ENCODE data around the gene PKN2. TPM values are rescaled to one million over a fixed set of nuclear protein-coding genes. Genes with fewer than 3 reads are reported as not detected.
A peak's percentile ranks its signal among the peaks of the same experiment; 100 is the strongest.

The PKN2 gene
- total and polyA plus RNA-seq, 9 of the 15 experiments (the other 6 are each of a cell fraction or from before 2014, with no cell fraction given), result 4.5 to 25.3 (median 19.2) TPM

DNA sequence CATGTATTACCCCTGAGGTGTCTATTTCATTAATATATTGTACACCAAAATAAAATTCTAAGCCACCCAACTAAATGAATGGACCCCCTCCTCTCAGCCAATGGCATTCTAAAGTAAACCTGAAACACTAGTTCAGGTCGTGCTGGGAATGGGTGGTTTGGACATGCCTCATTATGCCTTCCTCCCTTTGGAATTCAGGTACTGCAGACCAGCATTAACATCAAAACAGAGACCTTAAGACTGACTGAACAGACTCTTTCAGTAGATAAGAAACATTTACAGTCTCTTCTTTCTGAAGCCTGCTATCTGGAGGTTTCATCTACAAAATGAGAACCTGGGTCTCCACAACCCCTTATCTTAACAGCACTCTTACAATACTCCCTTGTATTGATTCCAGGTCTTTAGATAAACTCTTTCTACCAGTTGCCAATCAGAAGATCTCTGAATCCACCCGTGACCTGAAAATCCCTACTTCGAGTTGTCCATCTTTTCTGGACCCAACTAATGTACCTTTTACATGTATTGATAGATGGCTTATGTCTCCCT is 93.6 kb downstream of the PKN2 start (continued):
- no peak for TF ChIP-seq BCL6 (CRISPR knock-in tag; IDR thresholded peaks at IDR 0.05)
- TF ChIP-seq RHOXF2B (CRISPR knock-in tag; conservative IDR thresholded peaks at IDR 0.05), result no peak
- TF ChIP-seq CLOCK (CRISPR knock-in tag; IDR thresholded peaks at IDR 0.05; ENCODE audit: borderline replicate concordance), result no peak
- TF ChIP-seq MAFK (IDR thresholded peaks at IDR 0.05; ENCODE audit: low read length), result no peak
- TF ChIP-seq, protein P1, sequence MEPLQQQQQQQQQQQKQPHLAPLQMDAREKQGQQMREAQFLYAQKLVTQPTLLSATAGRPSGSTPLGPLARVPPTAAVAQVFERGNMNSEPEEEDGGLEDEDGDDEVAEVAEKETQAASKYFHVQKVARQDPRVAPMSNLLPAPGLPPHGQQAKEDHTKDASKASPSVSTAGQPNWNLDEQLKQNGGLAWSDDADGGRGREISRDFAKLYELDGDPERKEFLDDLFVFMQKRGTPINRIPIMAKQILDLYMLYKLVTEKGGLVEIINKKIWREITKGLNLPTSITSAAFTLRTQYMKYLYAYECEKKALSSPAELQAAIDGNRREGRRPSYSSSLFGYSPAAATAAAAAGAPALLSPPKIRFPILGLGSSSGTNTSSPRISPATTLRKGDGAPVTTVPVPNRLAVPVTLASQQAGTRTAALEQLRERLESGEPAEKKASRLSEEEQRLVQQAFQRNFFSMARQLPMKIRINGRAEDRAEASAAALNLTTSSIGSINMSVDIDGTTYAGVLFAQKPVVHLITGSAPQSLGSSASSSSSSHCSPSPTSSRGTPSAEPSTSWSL (CRISPR knock-in tag; IDR thresholded peaks at IDR 0.05; ENCODE audit: borderline replicate concordance), result no peak
- TF ChIP-seq RCOR1 (IDR thresholded peaks at IDR 0.05; ENCODE audit: borderline replicate concordance in 1 of 2, low read depth in 2 of 2, low read length in 2 of 2), result peak in 1 of 2 experiments; percentile 47; a peak in 1 of 4 replicates
- no peak for TF ChIP-seq ZNF75A (CRISPR knock-in tag; IDR thresholded peaks at IDR 0.05)
- TF ChIP-seq KDM5B (IDR thresholded peaks at IDR 0.05; ENCODE audit: insufficient replicate concordance, low read depth, low read length), result no peak
- TF ChIP-seq SMC3 (conservative IDR thresholded peaks at IDR 0.05; ENCODE audit: insufficient read depth, low read depth, low read length), result no peak
- TF ChIP-seq PTBP1 (IDR thresholded peaks at IDR 0.05; ENCODE audit: low read depth, low read length), result no peak
- no peak for TF ChIP-seq TFE3 (CRISPR knock-in tag; IDR thresholded peaks at IDR 0.05)
- TF ChIP-seq SNAPC5 (CRISPR knock-in tag; IDR thresholded peaks at IDR 0.05), result no peak
- TF ChIP-seq MED1 (CRISPR knock-in tag; IDR thresholded peaks at IDR 0.05; ENCODE audit: borderline replicate concordance), result no peak
- TF ChIP-seq, protein P2, sequence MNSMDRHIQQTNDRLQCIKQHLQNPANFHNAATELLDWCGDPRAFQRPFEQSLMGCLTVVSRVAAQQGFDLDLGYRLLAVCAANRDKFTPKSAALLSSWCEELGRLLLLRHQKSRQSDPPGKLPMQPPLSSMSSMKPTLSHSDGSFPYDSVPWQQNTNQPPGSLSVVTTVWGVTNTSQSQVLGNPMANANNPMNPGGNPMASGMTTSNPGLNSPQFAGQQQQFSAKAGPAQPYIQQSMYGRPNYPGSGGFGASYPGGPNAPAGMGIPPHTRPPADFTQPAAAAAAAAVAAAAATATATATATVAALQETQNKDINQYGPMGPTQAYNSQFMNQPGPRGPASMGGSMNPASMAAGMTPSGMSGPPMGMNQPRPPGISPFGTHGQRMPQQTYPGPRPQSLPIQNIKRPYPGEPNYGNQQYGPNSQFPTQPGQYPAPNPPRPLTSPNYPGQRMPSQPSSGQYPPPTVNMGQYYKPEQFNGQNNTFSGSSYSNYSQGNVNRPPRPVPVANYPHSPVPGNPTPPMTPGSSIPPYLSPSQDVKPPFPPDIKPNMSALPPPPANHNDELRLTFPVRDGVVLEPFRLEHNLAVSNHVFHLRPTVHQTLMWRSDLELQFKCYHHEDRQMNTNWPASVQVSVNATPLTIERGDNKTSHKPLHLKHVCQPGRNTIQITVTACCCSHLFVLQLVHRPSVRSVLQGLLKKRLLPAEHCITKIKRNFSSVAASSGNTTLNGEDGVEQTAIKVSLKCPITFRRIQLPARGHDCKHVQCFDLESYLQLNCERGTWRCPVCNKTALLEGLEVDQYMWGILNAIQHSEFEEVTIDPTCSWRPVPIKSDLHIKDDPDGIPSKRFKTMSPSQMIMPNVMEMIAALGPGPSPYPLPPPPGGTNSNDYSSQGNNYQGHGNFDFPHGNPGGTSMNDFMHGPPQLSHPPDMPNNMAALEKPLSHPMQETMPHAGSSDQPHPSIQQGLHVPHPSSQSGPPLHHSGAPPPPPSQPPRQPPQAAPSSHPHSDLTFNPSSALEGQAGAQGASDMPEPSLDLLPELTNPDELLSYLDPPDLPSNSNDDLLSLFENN (IDR thresholded peaks at IDR 0.05; ENCODE audit: low read depth in 2 of 2, low read length in 2 of 2), result no peak
- no peak for TF ChIP-seq ZNF143 (CRISPR knock-in tag; IDR thresholded peaks at IDR 0.05)
- no peak for TF ChIP-seq TARDBP (IDR thresholded peaks at IDR 0.05)
- peak; percentile 41; the same call in 1 of the 2 replicates for TF ChIP-seq TEAD4 (IDR thresholded peaks at IDR 0.05; ENCODE audit: low read length)
- no peak for TF ChIP-seq TEAD4 (CRISPR knock-in tag; IDR thresholded peaks at IDR 0.05; ENCODE audit: borderline replicate concordance)

All from K562 (cell line).